Esophagus squamous epithelium (tissue), 5 donors: ENCODE data around the gene AQP9. TPM values are rescaled to one million over a fixed set of nuclear protein-coding genes. Genes with fewer than 3 reads are reported as not detected.
"Not testable (repeated sequence)": the region's sequence is repeated elsewhere in the genome, so short reads cannot be mapped to it uniquely, and the experiment has no call there.

Experiments
- DNase-seq: peaks from one replicate; lab custom pipeline; 2025; lab: John Stamatoyannopoulos, UW
- H3K27ac ChIP-seq, 4 donors: fragments of 200-600 bp; sonication (generic); one replicate each; pipeline ENCODE4 v1.5.1; 2016 to 2019; ENCODE audit warnings: mild to moderate bottlenecking in 1 of 4
- H3K27me3 ChIP-seq, 4 donors: fragments of 200-600 bp; sonication (generic); 1 replicate in 3 of 4; 2 replicates in 1 of 4; pipeline versions ENCODE4 v1.5.1 to v1.6.0; 2017 to 2021; ENCODE audit warnings: antibody characterized with exemption in 1 of 4
- H3K36me3 ChIP-seq, 3 donors: fragments of 200-600 bp; sonication (generic); one replicate each; pipeline ENCODE4 v1.5.1; 2016 to 2019
- H3K4me1 ChIP-seq, 3 donors: fragments of 200-600 bp; sonication (generic); one replicate each; pipeline ENCODE4 v1.5.1; 2017 to 2019
- H3K4me3 ChIP-seq, 4 donors: fragments of 200-600 bp; sonication (generic); 1 replicate in 3 of 4; 2 replicates in 1 of 4; pipeline ENCODE4 v1.5.1; 2016 to 2019; ENCODE audit warnings: mild to moderate bottlenecking in 2 of 4, moderate library complexity in 1 of 4
- H3K9me3 ChIP-seq, 3 donors: fragments of 200-600 bp; sonication (generic); one replicate each; pipeline ENCODE4 v1.5.1; 2016 to 2019
- POLR2A ChIP-seq, 4 donors: fragments of 450-650 bp; IDR thresholded peaks; one replicate each; pipeline ENCODE4 v1.6.1; 2017; ENCODE audit warnings: antibody characterized with exemption in 4 of 4, mild to moderate bottlenecking in 4 of 4, moderate library complexity in 3 of 4
- WGBS, 2 donors: methylation state at CpG; one replicate each; pipeline ENCODE4 v1.1.5; 2018; 5-methylcytosine and 5-hydroxymethylcytosine counted together
- intact Hi-C: fragments of 100-400 bp; cut with DNase I; formaldehyde crosslinking; loops from one replicate; pipeline ENCODE4 v1.15.0; 2022
- total RNA-seq, 4 donors: library from RNA; depleted of rRNA; stranded (reverse); fragments of >200 nt; gene quantifications; one replicate each; pipeline ENCODE4 v1.1.0, GENCODE V29; 2016
- TF ChIP-seq, protein P1 (sequence below), 6 experiments: fragments of 450-650 bp in 4 of 6; fragments of 200-600 bp in 2 of 6; sonication (generic) in 2 of 6; IDR thresholded peaks; one replicate each; pipeline ENCODE4 v1.5.1; 2016 to 2019; ENCODE audit warnings: antibody characterized with exemption in 6 of 6, mild to moderate bottlenecking in 4 of 6, moderate library complexity in 4 of 6
- donor health status: DM: yes; HTN: yes; CAD: no.

AQP9 gene
- total RNA-seq, 4 donors from 2014 or later: 0.38 to 2.0 (median 1.9) TPM; not detected in 1

DNA sequence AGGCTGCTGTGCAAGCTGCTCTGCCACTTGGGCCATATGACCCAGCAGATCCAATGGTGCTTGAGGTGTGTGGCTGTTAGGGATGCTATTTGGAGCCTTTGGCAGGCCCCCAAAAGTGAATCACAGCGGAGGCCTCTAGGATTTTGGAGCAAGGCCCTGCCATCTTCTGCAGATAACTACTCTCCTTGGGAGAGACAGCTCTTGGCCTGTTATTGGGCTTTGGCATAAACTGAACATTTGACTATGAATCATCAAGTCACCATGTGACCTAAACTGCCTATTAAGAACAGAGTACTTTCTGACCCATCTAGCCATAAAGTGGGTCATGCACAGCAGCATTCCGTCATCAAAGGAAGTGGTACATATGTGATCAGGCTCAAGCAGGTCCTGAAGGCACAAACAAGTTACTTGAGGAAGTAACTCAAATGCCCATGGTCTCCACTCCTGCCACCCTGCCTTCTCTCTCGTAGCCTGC, 70.9 kb downstream of the AQP9 start:
- intact Hi-C loops, DNase-seq, H3K9me3 ChIP-seq, H3K27me3 ChIP-seq, H3K4me3 ChIP-seq, H3K36me3 ChIP-seq, H3K27ac ChIP-seq: not testable (repeated sequence)
- H3K4me1 ChIP-seq: peaks cover 0 to 13% (median 0%) of the 10 kb centered on the region in 3 donors
- TF ChIP-seq POLR2A (IDR thresholded peaks at IDR 0.05): peak in 1 of 4 donors; percentile 12
- WGBS, 2 donors: 57 to 61% methylated on average over 1 to 2 of the region's 3 CpGs

DNA sequence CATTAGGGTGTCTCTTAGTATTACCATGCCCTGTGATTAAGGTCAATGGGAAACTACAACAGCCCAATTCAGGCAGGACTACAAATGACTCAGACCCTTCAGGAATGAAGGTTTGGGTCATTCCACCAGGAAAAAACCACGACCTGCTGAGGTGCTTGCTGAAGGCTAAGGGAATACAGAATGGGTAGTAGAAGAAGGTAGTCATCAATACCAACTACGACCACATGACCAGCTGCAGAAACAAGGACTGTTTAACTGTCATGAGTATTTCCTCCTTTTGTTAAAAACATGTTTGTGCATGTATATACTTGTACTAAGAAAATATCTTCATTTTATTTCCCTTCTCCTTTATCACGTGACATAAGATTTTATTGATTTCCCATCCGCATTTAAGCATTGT, 71.8 kb downstream of the AQP9 start:
- H3K4me1 ChIP-seq: peaks cover 0 to 14% (median 0%) of the 10 kb centered on the region in 3 donors
- H3K9me3 ChIP-seq, DNase-seq, H3K36me3 ChIP-seq, H3K27me3 ChIP-seq, H3K27ac ChIP-seq, H3K4me3 ChIP-seq, intact Hi-C loops: not testable (repeated sequence)
- 50 to 60% methylated on average over 4 of the region's 4 CpGs for WGBS, 2 donors

DNA sequence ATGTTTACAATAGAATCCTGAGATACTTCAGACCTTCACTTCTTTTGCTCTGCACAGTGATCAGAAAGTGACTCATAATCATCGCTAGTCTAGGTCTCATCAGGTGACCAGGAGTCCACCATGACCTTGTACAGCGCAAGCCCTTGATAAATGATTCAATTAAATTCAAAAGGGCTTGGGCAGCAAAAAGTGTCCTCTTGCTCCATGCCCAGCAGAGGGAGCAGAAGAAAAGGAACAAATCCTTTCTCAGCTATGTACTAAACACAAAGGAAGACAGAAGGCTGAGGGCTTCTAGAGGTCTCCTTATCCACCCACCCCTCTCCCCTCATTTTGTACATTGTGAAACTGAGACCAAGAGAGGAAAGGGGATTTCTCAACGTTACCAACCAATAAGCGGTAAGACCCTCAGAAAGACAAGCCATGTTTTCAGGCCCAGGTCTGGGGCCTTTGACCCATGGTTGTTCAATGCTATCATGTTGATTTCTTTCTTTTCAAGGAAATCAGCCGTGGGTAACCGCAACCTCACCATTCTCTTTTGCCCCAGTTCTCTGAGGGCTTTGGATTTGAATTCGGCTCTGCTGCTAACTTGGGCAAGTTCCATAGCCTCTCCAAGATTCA, 74.8 kb downstream of the AQP9 start:
- 82 to 87% methylated on average over 7 of the region's 7 CpGs for WGBS, 2 donors
- DNase-seq: no peak
- no peaks in the 10 kb centered on the region for H3K27me3 ChIP-seq
- no peak overlapping the region for H3K27ac ChIP-seq
- H3K4me3 ChIP-seq: no peak overlapping the region
- no peaks in the 10 kb centered on the region for H3K9me3 ChIP-seq
- TF ChIP-seq, protein P1, sequence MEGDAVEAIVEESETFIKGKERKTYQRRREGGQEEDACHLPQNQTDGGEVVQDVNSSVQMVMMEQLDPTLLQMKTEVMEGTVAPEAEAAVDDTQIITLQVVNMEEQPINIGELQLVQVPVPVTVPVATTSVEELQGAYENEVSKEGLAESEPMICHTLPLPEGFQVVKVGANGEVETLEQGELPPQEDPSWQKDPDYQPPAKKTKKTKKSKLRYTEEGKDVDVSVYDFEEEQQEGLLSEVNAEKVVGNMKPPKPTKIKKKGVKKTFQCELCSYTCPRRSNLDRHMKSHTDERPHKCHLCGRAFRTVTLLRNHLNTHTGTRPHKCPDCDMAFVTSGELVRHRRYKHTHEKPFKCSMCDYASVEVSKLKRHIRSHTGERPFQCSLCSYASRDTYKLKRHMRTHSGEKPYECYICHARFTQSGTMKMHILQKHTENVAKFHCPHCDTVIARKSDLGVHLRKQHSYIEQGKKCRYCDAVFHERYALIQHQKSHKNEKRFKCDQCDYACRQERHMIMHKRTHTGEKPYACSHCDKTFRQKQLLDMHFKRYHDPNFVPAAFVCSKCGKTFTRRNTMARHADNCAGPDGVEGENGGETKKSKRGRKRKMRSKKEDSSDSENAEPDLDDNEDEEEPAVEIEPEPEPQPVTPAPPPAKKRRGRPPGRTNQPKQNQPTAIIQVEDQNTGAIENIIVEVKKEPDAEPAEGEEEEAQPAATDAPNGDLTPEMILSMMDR (IDR thresholded peaks at IDR 0.05): peak in 4 of 6 experiments; percentile 17 to 56 (median 26)
- no peak for TF ChIP-seq POLR2A (IDR thresholded peaks at IDR 0.05)
- no peaks in the 10 kb centered on the region for H3K36me3 ChIP-seq
- peaks cover 0 to 14% (median 0%) of the 10 kb centered on the region in 3 donors for H3K4me1 ChIP-seq
- intact Hi-C loops: no loop called here

DNA sequence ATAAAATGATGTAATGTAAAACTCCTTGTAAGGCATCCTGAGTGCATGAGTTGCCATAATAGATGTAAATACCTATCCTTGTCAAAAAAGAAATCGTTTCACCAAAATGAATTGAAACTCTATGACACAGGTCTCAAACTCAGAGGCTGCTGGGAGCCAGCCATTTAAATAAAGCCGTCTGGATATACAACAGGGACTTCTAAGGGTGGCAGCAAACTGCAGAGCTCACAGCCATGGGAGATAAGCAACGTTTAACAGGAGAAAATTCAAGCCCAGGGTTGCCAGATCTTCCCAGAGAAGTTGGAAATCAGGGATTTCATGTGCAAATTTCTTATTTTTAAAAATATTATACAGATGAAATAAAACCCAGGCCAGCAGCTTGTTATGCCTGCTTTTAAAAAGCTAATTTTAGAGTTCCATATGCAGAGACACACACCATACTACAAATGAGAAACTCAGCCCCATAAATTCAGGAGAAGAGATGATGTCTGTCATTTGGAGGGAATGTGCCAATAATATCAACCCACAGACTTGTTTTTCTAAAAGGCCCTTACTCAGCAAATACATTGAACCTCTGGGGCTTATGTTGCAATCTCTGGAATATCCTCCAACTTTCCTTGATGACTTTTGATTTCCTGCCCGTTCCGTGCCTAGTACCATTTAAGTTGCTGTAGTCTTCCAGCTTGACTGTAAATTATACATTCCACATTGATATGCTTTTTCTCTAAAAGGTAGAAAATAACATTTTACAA, 75.6 kb downstream of the AQP9 start:
- WGBS, 2 donors: 41 to 47% methylated on average over 5 of the region's 5 CpGs
- H3K27me3 ChIP-seq: no peaks in the 10 kb centered on the region
- H3K9me3 ChIP-seq: no peaks in the 10 kb centered on the region
- intact Hi-C loops: no loop called here
- no peak for DNase-seq
- TF ChIP-seq, protein P1 (IDR thresholded peaks at IDR 0.05): no peak
- TF ChIP-seq POLR2A (IDR thresholded peaks at IDR 0.05): no peak
- H3K4me3 ChIP-seq: no peak overlapping the region
- no peak overlapping the region for H3K27ac ChIP-seq
- H3K36me3 ChIP-seq: no peaks in the 10 kb centered on the region
- H3K4me1 ChIP-seq: peaks cover 0 to 14% (median 0%) of the 10 kb centered on the region in 3 donors

DNA sequence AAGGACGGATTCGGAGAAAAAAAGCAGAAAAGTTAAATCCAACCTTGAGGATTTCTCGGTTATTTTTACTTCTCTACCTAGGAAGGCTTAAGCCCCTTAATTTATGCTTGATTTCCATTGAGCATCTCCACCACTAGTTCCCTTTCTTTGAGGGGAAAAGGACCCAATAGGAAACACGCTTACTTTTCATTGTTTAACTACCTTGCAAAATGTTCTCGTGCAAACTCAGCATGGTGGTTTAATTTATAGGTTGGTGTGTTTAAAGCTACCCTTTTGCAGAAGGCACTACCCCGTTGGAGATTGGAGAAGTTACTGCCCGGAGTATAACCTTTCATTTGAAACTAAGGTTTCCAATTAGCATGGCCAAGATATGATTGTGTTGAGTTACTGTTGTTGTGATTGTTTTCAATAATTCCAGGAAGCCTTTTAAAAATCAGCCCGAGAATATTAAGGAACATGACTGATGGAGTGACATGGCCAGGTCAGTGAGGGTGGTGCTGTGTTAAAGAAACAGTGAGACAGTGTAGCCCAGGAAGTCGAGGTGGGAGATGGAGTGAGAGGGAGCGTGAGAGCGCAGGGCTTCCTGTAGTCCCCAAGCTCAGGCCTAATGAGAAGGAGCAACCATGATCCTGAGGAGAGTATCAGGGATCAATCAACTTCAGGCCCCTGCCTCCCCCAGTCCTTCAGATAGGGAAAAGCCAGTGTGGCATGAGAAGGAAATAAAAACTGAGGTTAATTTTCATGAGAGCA, 76.6 kb downstream of the AQP9 start:
- H3K9me3 ChIP-seq: no peaks in the 10 kb centered on the region
- H3K27me3 ChIP-seq: no peaks in the 10 kb centered on the region
- DNase-seq: no peak
- intact Hi-C loops: no loop called here
- no peak overlapping the region for H3K27ac ChIP-seq
- 68 to 79% methylated on average over 11 of the region's 11 CpGs for WGBS, 2 donors
- no peak overlapping the region for H3K4me3 ChIP-seq
- H3K36me3 ChIP-seq: no peaks in the 10 kb centered on the region
- peaks cover 0 to 8% (median 0%) of the 10 kb centered on the region in 3 donors for H3K4me1 ChIP-seq
- TF ChIP-seq, protein P1 (IDR thresholded peaks at IDR 0.05): no peak
- TF ChIP-seq POLR2A (IDR thresholded peaks at IDR 0.05): no peak
